ENCODE results near the gene POU2F3. TPM values are rescaled to one million over a fixed set of nuclear protein-coding genes. Genes with fewer than 3 reads are reported as not detected.
"Not testable (repeated sequence)": the region's sequence is repeated elsewhere in the genome, so short reads cannot be mapped to it uniquely, and the experiment has no call there.

The POU2F3 gene
- total and polyA plus RNA-seq, 9 donors, result 0.10 to 3.1 (median 0.55) TPM

DNA sequence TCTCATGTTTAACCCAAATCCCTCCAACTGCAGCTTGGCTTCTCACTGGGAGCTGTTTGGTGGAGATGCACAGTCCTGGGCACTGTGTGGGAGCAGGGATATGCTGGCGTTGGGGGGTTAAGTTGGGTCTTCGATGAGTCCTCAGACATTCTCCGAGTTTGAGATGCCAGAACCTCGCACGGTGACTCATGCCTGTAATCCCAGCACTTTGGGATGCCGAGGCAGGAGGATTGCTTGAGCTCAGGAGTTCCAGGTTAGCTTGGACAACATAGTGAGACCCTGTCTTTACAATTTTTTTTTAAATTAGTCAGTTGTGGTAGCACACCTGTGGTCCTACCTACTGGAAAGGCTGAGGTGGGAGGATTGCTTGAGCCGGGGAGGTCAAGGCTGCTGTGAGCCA lies 20.7 kb downstream of the POU2F3 start:
- H3K9me3 ChIP-seq (replicated peaks; ENCODE audit: control insufficient read depth, low read depth, low read length), result no peaks in the 10 kb centered on the region
- 87% methylated on average over 7 of the region's 7 CpGs for WGBS (ENCODE audit: insufficient coverage)
- H3K4me3 ChIP-seq (ENCODE audit: low read length), result no peak overlapping the region
- peaks cover 7% of the 10 kb centered on the region for H3K4me1 ChIP-seq (ENCODE audit: control insufficient read depth, insufficient read depth, low read length)
- no peaks in the 10 kb centered on the region for H3K36me3 ChIP-seq (ENCODE audit: control insufficient read depth, insufficient read depth, low read length)
- H3K27ac ChIP-seq (ENCODE audit: low read length), result no peak overlapping the region
- peaks cover 36% of the 10 kb centered on the region for H3K27me3 ChIP-seq (ENCODE audit: control insufficient read depth, insufficient read depth, low read length)
- no peak for DNase-seq

DNA sequence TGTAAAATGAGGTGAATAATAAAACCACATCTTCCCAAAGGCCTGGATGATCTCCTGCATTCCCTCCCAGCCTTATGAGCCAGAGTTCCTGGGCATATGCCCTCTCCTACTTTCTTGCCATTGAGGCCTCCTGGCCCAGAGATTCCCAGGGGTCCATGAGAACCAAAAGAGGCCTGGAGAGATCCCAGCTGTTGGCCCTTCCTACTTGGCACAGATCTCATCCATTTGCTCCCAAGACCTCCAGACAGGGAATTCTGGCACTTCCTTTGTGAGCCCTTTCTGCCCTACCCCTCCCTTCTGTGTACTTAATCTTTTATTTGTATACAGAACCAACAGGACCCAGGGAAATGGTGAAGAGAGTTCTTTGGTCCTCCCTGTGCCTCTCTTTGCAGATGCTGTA lies 21.4 kb downstream of the POU2F3 start:
- Histone ChIP-seq H3K27ac (ENCODE audit: low read length) (no peak overlapping the region), H3K9me3 (replicated peaks; ENCODE audit: control insufficient read depth, low read depth, low read length) (no peaks in the 10 kb centered on the region), H3K36me3 (ENCODE audit: control insufficient read depth, insufficient read depth, low read length) (no peaks in the 10 kb centered on the region), H3K4me3 (ENCODE audit: low read length) (no peak overlapping the region), H3K4me1 (ENCODE audit: control insufficient read depth, insufficient read depth, low read length) (peaks cover 5% of the 10 kb centered on the region), H3K27me3 (ENCODE audit: control insufficient read depth, insufficient read depth, low read length) (peaks cover 33% of the 10 kb centered on the region)
- no peak for DNase-seq

DNA sequence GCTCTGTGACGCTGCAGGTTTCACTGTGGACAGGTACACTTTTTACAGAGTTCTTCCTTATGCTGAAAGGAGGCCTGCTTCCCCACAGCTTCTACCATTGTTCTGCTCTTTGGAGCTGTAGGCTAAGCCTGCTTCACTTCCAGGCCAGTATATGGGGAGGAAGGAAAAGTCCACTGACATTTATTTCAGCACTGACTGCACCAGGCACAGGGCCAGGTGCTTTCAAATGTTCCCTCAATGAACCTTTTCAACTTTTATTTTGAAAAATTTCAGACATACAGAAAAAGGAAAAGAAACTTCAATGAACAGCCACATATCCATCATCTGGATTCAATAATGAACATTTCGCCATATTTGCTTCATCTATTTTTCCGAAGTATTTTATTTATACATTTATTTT lies 22.0 kb downstream of the POU2F3 start:
- Histone ChIP-seq H3K9me3 (replicated peaks; ENCODE audit: control insufficient read depth, low read depth, low read length) (no peaks in the 10 kb centered on the region), H3K27ac (ENCODE audit: low read length) (no peak overlapping the region), H3K4me3 (ENCODE audit: low read length) (no peak overlapping the region), H3K36me3 (ENCODE audit: control insufficient read depth, insufficient read depth, low read length) (no peaks in the 10 kb centered on the region), H3K4me1 (ENCODE audit: control insufficient read depth, insufficient read depth, low read length) (peaks cover 3% of the 10 kb centered on the region), H3K27me3 (ENCODE audit: control insufficient read depth, insufficient read depth, low read length) (peaks cover 31% of the 10 kb centered on the region)
- DNase-seq, result peak; percentile 69
- 80% methylated on average over 1 of the region's 3 CpGs for WGBS (ENCODE audit: insufficient coverage)

DNA sequence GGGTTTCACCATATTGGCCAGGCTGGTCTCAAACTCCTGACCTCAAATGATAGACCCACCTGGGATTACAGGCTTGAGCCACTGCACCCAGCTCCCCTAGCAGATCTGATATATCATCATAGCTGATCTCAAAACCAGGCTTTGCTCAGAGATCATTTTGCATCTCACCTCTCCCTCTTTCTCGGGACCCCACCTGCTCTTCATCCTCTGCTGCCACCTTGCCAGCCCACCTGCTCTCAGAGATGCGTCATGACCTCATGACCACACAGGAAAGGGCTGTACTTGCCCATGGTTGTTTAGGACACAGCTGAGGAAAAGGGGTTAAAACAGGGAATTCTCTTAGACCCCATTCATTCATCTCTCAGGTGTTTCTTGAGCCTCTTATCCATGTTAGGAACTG lies 27.4 kb downstream of the POU2F3 start:
- Histone ChIP-seq H3K27ac (ENCODE audit: low read length) (no peak overlapping the region), H3K27me3 (ENCODE audit: control insufficient read depth, insufficient read depth, low read length) (peaks cover 11% of the 10 kb centered on the region), H3K36me3 (ENCODE audit: control insufficient read depth, insufficient read depth, low read length) (no peaks in the 10 kb centered on the region), H3K9me3 (replicated peaks; ENCODE audit: control insufficient read depth, low read depth, low read length) (no peaks in the 10 kb centered on the region), H3K4me3 (ENCODE audit: low read length) (no peak overlapping the region), H3K4me1 (ENCODE audit: control insufficient read depth, insufficient read depth, low read length) (no peaks in the 10 kb centered on the region)
- 91% methylated on average over 2 of the region's 2 CpGs for WGBS (ENCODE audit: insufficient coverage)
- no peak for DNase-seq

DNA sequence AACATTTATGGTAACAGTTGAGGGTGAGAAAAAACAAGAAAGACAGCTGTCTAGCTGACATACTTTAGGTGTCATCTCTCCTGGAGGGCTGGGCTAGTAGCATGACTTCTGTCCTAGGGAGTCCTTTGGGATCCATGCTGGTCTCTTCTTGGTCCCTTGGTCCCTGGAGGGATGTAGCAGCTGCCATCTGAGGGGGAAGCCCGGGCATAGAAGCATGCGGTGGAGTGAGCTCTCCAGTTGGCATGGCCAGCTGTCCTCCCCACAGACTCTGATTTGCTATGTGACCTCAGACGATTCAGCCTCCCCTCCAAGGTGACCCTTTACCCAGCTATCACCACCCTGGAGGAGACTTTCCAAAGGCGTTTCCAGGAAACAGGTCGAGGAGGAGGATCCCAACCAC lies 28.7 kb downstream of the POU2F3 start:
- WGBS (ENCODE audit: insufficient coverage), result 51% methylated on average over 4 of the region's 5 CpGs
- no peaks in the 10 kb centered on the region for H3K9me3 ChIP-seq (replicated peaks; ENCODE audit: control insufficient read depth, low read depth, low read length)
- H3K36me3 ChIP-seq (ENCODE audit: control insufficient read depth, insufficient read depth, low read length), result no peaks in the 10 kb centered on the region
- H3K27ac ChIP-seq (ENCODE audit: low read length), result no peak overlapping the region
- H3K27me3 ChIP-seq (ENCODE audit: control insufficient read depth, insufficient read depth, low read length), result peaks cover 11% of the 10 kb centered on the region
- peak; percentile 16 for DNase-seq
- no peaks in the 10 kb centered on the region for H3K4me1 ChIP-seq (ENCODE audit: control insufficient read depth, insufficient read depth, low read length)
- no peak overlapping the region for H3K4me3 ChIP-seq (ENCODE audit: low read length)

DNA sequence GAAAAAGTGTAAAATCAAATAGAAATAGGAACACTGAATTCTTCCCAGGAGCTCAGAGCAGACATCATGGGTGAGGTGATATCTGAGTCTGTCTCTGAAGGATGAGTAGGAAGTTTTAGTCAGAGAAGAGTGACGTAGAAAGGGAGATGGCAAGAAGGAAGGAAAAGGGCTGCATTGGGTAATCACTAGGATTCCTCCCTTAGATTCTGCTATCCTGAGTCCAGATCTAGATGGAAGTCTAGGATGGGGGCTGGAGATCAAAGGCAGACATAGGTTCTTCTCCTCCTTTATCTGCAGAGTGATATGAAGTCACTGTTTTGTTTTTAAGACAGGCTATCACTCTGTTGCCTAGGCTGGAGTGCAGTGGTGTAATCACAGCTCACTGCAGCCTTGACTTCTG lies 30.4 kb downstream of the POU2F3 start:
- WGBS (ENCODE audit: insufficient coverage), result 60% methylated on average over 1 of the region's 1 CpG
- Histone ChIP-seq H3K27ac (ENCODE audit: low read length) (no peak overlapping the region), H3K9me3 (replicated peaks; ENCODE audit: control insufficient read depth, low read depth, low read length) (no peaks in the 10 kb centered on the region), H3K36me3 (ENCODE audit: control insufficient read depth, insufficient read depth, low read length) (no peaks in the 10 kb centered on the region), H3K4me3 (ENCODE audit: low read length) (no peak overlapping the region), H3K4me1 (ENCODE audit: control insufficient read depth, insufficient read depth, low read length) (no peaks in the 10 kb centered on the region), H3K27me3 (ENCODE audit: control insufficient read depth, insufficient read depth, low read length) (peaks cover 12% of the 10 kb centered on the region)
- no peak for DNase-seq

DNA sequence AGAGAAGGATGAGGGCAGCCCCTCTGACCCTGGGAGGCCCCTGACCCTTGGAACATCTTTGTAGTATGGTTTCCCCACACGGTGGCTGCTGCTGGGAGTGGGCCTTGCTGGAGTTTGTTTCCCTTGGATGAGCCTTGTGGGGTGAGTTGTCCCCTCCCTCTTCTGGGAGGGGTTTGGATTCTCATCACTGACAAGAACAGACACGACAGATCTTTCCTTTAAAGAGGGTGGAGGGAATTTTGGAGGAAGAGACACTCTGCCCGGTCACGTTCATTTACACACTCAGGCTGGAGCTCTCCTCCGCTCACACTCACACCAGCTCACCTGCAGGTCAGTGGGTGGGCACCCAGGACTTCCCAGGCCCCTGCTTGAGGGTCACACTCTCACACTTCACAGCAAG lies 31.7 kb downstream of the POU2F3 start:
- DNase-seq, result no peak
- Histone ChIP-seq H3K4me3 (ENCODE audit: low read length) (no peak overlapping the region), H3K9me3 (replicated peaks; ENCODE audit: control insufficient read depth, low read depth, low read length) (no peaks in the 10 kb centered on the region), H3K36me3 (ENCODE audit: control insufficient read depth, insufficient read depth, low read length) (no peaks in the 10 kb centered on the region), H3K27me3 (ENCODE audit: control insufficient read depth, insufficient read depth, low read length) (peaks cover 8% of the 10 kb centered on the region), H3K27ac (ENCODE audit: low read length) (no peak overlapping the region), H3K4me1 (ENCODE audit: control insufficient read depth, insufficient read depth, low read length) (no peaks in the 10 kb centered on the region)
- WGBS (ENCODE audit: insufficient coverage), result 93% methylated on average over 3 of the region's 5 CpGs

DNA sequence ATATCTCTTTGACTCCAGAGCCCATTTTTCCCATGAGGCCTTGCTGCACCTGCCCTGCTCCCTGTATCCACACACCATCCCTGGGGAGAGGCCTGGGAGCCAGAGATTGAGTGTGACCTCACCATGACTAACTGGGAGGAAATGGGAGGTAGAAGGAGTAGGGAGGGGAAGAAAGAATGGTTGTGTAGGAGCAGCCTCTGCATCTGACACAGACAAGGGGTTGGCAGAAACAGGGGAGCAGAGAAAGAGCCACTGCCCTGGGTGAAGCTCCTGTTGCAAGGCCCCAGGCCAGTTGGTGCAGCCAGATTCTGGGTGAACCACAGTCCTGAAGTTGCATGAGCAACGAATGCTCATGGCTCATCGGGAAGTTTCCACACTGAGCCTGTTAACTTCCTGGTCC lies 32.4 kb downstream of the POU2F3 start:
- DNase-seq, result no peak
- Histone ChIP-seq H3K9me3 (replicated peaks; ENCODE audit: control insufficient read depth, low read depth, low read length) (no peaks in the 10 kb centered on the region), H3K4me1 (ENCODE audit: control insufficient read depth, insufficient read depth, low read length) (no peaks in the 10 kb centered on the region), H3K36me3 (ENCODE audit: control insufficient read depth, insufficient read depth, low read length) (no peaks in the 10 kb centered on the region), H3K27me3 (ENCODE audit: control insufficient read depth, insufficient read depth, low read length) (peaks cover 7% of the 10 kb centered on the region), H3K27ac (ENCODE audit: low read length) (no peak overlapping the region), H3K4me3 (ENCODE audit: low read length) (no peak overlapping the region)
- 93% methylated on average over 2 of the region's 2 CpGs for WGBS (ENCODE audit: insufficient coverage)

DNA sequence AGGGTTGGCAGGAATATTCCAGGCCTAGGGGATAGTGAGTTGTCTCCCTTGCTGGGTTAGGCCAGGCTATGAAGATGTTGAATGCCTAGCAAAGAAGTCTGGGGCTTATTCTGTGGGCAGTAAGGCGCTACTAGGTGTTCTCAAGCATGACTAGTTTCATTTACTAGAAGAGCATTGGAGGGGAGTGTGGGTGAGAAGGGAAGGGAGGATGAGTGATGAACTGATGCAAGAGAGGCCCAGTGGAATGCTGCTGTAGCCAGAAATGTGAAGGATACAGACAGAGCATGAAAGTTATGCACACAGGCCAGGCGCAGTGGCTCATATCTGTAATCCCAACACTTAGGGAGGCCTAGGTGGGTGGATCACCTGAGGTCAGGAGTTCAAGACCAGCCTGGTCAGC lies 33.5 kb downstream of the POU2F3 start:
- Histone ChIP-seq H3K4me3 (ENCODE audit: low read length) (no peak overlapping the region), H3K27me3 (ENCODE audit: control insufficient read depth, insufficient read depth, low read length) (peaks cover 5% of the 10 kb centered on the region), H3K36me3 (ENCODE audit: control insufficient read depth, insufficient read depth, low read length) (no peaks in the 10 kb centered on the region), H3K9me3 (replicated peaks; ENCODE audit: control insufficient read depth, low read depth, low read length) (no peaks in the 10 kb centered on the region), H3K27ac (ENCODE audit: low read length) (no peak overlapping the region), H3K4me1 (ENCODE audit: control insufficient read depth, insufficient read depth, low read length) (no peaks in the 10 kb centered on the region)
- 93% methylated on average over 1 of the region's 2 CpGs for WGBS (ENCODE audit: insufficient coverage)
- no peak for DNase-seq

DNA sequence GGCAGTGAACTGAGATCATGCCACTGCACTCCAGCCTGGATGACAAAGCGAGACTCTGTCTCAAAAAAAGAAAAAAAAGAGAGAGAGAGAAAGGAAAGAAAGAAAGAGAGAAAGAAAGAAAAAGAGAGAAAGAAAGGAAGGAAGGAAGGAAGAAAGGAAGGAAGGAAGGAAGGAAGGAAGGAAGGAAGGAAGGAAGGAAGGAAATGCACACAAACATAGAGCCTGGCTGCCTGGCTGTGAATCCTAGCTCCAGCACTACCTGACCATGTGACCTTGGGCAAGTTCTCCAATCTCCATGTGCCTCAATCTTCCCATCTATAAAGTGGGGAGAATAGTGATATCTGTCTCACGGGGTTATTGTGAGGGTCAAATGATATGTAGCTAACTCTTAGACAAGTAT lies 34.0 kb downstream of the POU2F3 start:
- H3K4me3 ChIP-seq (ENCODE audit: low read length); H3K9me3 ChIP-seq (replicated peaks; ENCODE audit: control insufficient read depth, low read depth, low read length); H3K4me1 ChIP-seq (ENCODE audit: control insufficient read depth, insufficient read depth, low read length); H3K27me3 ChIP-seq (ENCODE audit: control insufficient read depth, insufficient read depth, low read length); H3K36me3 ChIP-seq (ENCODE audit: control insufficient read depth, insufficient read depth, low read length); DNase-seq; H3K27ac ChIP-seq (ENCODE audit: low read length): not testable (repeated sequence)
- WGBS (ENCODE audit: insufficient coverage), result 100% methylated on average over 1 of the region's 2 CpGs

DNA sequence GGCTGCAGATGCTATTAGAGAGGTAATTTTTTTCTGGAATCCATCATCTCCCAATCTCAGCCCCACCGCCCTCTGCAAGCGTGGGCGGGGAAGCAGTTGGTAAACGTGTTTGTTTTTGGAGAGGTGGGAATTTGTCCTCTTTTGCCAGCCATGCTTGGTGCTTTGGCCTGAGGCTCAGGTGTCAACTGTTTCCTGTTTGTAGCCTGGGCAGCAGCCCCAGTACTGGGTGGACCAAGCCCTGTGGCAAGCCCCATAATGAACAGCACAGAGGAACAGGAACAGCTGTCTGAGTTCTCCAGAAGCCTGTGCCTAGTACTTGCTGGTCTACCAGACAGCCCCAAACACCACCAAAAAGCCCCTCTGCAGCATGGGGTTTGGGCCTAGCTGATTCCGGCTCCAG lies 39.6 kb downstream of the POU2F3 start:
- H3K27me3 ChIP-seq (ENCODE audit: control insufficient read depth, insufficient read depth, low read length), result peaks cover 4% of the 10 kb centered on the region
- H3K4me3 ChIP-seq (ENCODE audit: low read length), result no peak overlapping the region
- no peaks in the 10 kb centered on the region for H3K36me3 ChIP-seq (ENCODE audit: control insufficient read depth, insufficient read depth, low read length)
- H3K9me3 ChIP-seq (replicated peaks; ENCODE audit: control insufficient read depth, low read depth, low read length), result no peaks in the 10 kb centered on the region
- no peak for DNase-seq
- WGBS (ENCODE audit: insufficient coverage), result no CpG with 5 or more reads among the region's 5 CpGs
- no peaks in the 10 kb centered on the region for H3K4me1 ChIP-seq (ENCODE audit: control insufficient read depth, insufficient read depth, low read length)
- H3K27ac ChIP-seq (ENCODE audit: low read length), result no peak overlapping the region
